ENCODE measurements around the gene FTO.

Gene FTO

DNA sequence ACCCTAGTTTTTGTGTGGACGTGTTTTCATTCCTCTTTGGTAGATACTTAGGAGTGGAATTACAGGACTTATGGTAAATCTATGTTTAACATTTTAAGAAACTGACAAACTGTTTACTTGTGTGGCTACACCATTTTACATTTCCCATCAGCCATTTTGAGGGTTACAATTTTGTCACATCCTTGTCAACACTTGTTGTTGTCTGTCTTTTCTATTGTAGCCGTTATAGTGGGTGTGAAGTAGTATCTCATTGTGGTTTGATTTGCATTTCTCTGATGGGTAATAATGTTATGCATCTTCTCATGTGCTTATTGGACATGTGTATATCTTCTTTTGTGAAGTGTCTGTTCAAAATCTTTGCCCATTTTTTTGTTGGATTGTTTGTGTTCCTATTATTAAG is 4.5 kb downstream of the FTO start:
- TF ChIP-seq, protein P1, sequence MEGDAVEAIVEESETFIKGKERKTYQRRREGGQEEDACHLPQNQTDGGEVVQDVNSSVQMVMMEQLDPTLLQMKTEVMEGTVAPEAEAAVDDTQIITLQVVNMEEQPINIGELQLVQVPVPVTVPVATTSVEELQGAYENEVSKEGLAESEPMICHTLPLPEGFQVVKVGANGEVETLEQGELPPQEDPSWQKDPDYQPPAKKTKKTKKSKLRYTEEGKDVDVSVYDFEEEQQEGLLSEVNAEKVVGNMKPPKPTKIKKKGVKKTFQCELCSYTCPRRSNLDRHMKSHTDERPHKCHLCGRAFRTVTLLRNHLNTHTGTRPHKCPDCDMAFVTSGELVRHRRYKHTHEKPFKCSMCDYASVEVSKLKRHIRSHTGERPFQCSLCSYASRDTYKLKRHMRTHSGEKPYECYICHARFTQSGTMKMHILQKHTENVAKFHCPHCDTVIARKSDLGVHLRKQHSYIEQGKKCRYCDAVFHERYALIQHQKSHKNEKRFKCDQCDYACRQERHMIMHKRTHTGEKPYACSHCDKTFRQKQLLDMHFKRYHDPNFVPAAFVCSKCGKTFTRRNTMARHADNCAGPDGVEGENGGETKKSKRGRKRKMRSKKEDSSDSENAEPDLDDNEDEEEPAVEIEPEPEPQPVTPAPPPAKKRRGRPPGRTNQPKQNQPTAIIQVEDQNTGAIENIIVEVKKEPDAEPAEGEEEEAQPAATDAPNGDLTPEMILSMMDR (IDR thresholded peaks at IDR 0.05) = no peak
- TF ChIP-seq ZFX (IDR thresholded peaks at IDR 0.05; ENCODE audit: borderline replicate concordance) = no peak
- H3K27ac ChIP-seq = peak overlapping the region; percentile 90

DNA sequence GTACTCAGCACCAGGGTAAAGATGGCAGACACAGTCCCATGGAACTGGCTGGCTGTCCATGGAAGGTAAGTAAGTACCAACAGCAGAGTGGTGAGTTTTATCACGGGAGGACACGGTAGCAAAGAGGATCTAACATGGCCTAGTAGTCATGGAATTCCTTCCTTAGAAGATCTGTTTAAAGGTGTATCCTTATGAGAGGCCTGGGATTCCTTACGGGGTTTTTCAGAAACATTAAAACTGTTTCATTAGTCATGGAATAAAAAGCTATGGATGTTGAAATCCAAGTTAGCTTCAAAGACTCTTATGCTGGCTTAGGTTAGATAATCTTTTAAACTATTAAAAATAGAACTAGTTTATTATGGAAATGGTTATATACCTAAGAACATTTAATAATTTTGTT is 7.4 kb downstream of the FTO start:
- TF ChIP-seq ZFX (IDR thresholded peaks at IDR 0.05; ENCODE audit: borderline replicate concordance) = no peak
- TF ChIP-seq, protein P1 (IDR thresholded peaks at IDR 0.05) = no peak
- peak overlapping the region; percentile 90 for H3K27ac ChIP-seq

GRCh38 chr16:53712065-53712464 is 8.1 kb downstream of the FTO start:
- no peak for TF ChIP-seq ZFX (IDR thresholded peaks at IDR 0.05; ENCODE audit: borderline replicate concordance)
- TF ChIP-seq, protein P1 (IDR thresholded peaks at IDR 0.05) = no peak
- peak overlapping the region; percentile 90 for H3K27ac ChIP-seq

DNA sequence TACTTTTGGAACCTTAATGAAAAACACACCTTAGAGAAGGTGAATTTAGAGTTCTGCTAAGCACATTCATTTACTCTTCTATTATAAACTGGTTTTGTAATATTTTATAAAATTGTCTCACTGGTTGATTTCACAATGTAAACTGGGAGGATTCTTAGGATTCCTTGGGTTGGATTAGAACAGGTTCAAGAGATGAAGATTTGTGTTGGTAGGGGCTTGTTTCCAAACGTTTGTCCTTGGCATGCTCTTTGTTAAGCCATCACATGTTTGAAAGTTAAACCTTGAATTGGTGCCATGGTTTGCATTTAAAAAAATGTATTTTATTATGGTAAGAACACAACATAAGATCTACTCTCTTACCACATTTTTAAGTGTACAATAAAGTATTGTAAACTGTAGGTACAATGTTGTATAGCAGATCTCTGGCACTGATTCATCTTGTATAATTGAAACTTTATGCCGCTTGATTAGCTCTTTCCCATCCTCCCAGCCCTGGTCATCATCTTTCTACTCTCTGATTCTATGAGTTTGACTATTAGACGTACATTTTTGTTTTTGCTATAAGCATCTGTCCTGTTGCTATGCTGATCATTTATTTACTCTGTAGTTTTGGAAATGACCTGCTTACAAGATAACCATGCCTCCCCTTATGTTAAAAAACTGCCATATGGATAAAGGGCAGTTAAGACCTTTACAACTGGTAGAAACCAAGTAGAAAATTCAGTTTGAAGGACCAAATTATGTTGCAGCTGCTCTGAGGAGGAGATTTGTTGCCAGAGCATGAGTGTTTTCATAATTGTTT is 9.6 kb downstream of the FTO start:
- TF ChIP-seq ZFX (IDR thresholded peaks at IDR 0.05; ENCODE audit: borderline replicate concordance) = no peak
- TF ChIP-seq, protein P1 (IDR thresholded peaks at IDR 0.05) = no peak
- H3K27ac ChIP-seq = peak overlapping the region; percentile 90

DNA sequence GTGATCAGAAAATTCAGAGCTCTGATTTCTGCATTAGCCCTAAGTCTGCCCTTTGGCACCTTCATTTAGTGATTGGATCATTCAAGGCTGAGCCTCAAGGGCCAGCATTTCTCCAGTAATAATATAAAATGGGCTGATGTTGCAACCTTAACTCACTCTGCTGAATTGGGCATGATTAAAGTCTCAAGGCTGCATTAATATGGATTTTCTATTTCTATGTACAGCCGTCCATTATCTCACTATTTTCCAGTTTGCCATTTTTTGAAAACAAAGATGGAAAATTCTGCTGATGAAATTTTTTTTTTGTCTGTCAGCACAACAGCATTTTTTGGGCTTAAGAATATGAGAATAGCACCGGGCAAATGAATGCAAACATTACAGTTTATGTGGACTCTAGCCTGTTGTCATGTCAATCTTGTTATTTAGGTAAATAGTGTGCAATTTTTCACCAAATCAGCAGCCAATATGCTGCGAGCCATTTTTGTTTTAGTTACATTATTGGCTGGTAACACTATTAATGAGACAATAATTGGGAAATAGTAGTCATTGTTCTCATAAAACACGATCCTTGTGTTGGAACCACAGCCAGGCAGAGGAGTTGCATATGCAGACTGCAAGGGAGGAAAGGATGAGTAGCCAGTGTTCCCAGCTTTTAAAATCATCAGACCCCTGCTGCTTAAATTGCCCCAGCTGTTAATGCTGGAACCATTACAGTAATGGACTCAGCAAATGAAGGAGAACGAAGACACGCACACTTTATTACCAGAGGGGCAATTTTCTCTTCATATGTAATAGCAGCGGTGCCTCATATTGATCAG is 10.5 kb downstream of the FTO start:
- TF ChIP-seq, protein P1 (IDR thresholded peaks at IDR 0.05) = no peak
- TF ChIP-seq ZFX (IDR thresholded peaks at IDR 0.05; ENCODE audit: borderline replicate concordance) = no peak
- peak overlapping the region; percentile 90 for H3K27ac ChIP-seq

DNA sequence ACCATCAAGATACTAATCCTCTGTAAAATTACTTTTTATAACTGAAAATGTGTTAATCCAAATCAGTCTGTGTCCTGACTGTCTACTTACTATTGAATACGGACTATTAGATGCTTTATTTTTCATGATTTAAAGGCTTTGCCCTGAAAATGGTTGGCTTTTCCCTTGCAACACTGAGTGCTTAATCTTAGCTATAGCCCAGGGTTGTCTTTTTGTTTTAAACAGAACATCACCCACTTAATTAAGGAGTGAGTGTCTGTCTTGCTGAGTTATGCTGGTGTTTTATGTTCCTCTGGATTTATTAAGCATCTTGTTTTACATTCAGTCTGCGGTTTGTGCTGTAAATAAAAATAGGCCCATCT is 11.0 kb downstream of the FTO start:
- peak overlapping the region; percentile 90 for H3K27ac ChIP-seq
- no peak for TF ChIP-seq ZFX (IDR thresholded peaks at IDR 0.05; ENCODE audit: borderline replicate concordance)
- TF ChIP-seq, protein P1 (IDR thresholded peaks at IDR 0.05) = no peak

DNA sequence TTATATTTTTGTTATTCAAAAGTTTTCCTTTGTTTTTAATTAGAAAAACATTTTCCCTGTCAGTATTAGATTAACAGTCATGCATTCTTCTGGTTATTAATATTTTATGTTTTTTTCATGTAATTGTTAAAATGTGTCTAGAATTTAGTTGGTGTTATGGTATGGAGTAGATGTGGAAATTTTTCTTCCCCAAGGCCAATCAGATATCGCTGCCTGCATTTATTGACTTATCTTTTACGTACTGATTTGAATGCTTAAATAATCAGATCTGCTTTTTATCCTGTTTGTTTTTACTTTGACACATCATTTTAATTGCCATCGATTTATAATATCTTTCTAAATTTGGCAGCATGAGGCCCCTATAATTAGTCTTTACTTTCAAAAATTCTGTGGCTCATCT is 13.6 kb downstream of the FTO start:
- TF ChIP-seq, protein P1 (IDR thresholded peaks at IDR 0.05) = no peak
- no peak for TF ChIP-seq ZFX (IDR thresholded peaks at IDR 0.05; ENCODE audit: borderline replicate concordance)

More for the DNA sequence above, 13.6 kb downstream of the FTO start:
- H3K27ac ChIP-seq = peak overlapping the region; percentile 90
